OCI-M1 (cell line): ENCODE results near the gene TSPAN32.
A peak's percentile ranks its signal among the peaks of the same experiment; 100 is the strongest.

Experiments
- DNase-seq: peaks from one replicate; lab custom pipeline; 2025; lab: John Stamatoyannopoulos, UW

Gene TSPAN32

GRCh38 chr11:2304506-2305139 lies 2.8 kb downstream of the TSPAN32 start:
- peak; percentile 39 for DNase-seq

- peak; percentile 85 for DNase-seq
Measured at GRCh38 chr11:2305140-2305778, 3.4 kb downstream of the TSPAN32 start.

- no peak for DNase-seq
Measured at GRCh38 chr11:2305788-2306451, 4.1 kb downstream of the TSPAN32 start.

- no peak for DNase-seq
Measured at GRCh38 chr11:2306452-2306823, 4.6 kb downstream of the TSPAN32 start.

GRCh38 chr11:2306877-2307500 lies 5.2 kb downstream of the TSPAN32 start:
- no peak for DNase-seq

- DNase-seq, result no peak
Measured at GRCh38 chr11:2307501-2308331, 5.9 kb downstream of the TSPAN32 start.

GRCh38 chr11:2308713-2309112 lies 6.9 kb downstream of the TSPAN32 start:
- DNase-seq, result no peak

- no peak for DNase-seq
Measured at GRCh38 chr11:2309251-2310072, 7.6 kb downstream of the TSPAN32 start.

GRCh38 chr11:2310073-2310785 lies 8.4 kb downstream of the TSPAN32 start:
- no peak for DNase-seq

- no peak for DNase-seq
Measured at GRCh38 chr11:2310786-2311352, 9.1 kb downstream of the TSPAN32 start.

GRCh38 chr11:2311353-2312133 lies 9.7 kb downstream of the TSPAN32 start:
- DNase-seq, result no peak

GRCh38 chr11:2312232-2313042 lies 10.6 kb downstream of the TSPAN32 start:
- DNase-seq, result peak; percentile 22

GRCh38 chr11:2313051-2313951 lies 11.5 kb downstream of the TSPAN32 start:
- no peak for DNase-seq

- no peak for DNase-seq
Measured at GRCh38 chr11:2314136-2314524, 12.3 kb downstream of the TSPAN32 start.

GRCh38 chr11:2314525-2315394 lies 12.9 kb downstream of the TSPAN32 start:
- peak; percentile 53 for DNase-seq

- no peak for DNase-seq
Measured at GRCh38 chr11:2315395-2316168, 13.8 kb downstream of the TSPAN32 start.
